Prostate gland (tissue), 2 donors: Measurements from ENCODE around the gene MAD2L1BP.

Source experiments
- POLR2A ChIP-seq: fragments of 450-650 bp; IDR thresholded peaks from one replicate; pipeline ENCODE4 v1.6.1; 2016; ENCODE audit warnings: antibody characterized with exemption, mild to moderate bottlenecking
- TF ChIP-seq, protein P1 (sequence below), 4 experiments: fragments of 200-600 bp in 2 of 4; fragments of 450-650 bp in 2 of 4; sonication (generic) in 2 of 4; IDR thresholded peaks; 1 replicate in 3 of 4; 2 replicates in 1 of 4; pipeline ENCODE4 v1.5.1; 2016 to 2019; ENCODE audit warnings: antibody characterized with exemption in 4 of 4, mild to moderate bottlenecking in 2 of 4, moderate library complexity in 2 of 4

- TF ChIP-seq, protein P1, sequence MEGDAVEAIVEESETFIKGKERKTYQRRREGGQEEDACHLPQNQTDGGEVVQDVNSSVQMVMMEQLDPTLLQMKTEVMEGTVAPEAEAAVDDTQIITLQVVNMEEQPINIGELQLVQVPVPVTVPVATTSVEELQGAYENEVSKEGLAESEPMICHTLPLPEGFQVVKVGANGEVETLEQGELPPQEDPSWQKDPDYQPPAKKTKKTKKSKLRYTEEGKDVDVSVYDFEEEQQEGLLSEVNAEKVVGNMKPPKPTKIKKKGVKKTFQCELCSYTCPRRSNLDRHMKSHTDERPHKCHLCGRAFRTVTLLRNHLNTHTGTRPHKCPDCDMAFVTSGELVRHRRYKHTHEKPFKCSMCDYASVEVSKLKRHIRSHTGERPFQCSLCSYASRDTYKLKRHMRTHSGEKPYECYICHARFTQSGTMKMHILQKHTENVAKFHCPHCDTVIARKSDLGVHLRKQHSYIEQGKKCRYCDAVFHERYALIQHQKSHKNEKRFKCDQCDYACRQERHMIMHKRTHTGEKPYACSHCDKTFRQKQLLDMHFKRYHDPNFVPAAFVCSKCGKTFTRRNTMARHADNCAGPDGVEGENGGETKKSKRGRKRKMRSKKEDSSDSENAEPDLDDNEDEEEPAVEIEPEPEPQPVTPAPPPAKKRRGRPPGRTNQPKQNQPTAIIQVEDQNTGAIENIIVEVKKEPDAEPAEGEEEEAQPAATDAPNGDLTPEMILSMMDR (IDR thresholded peaks at IDR 0.05): no peak
- TF ChIP-seq POLR2A: no peak
These were observed 9.4 kb downstream of the MAD2L1BP start, which contains the start of gene RSPH9 for GRCh38 chr6:43644940-43645612.
